Ovary (tissue), 3 donors: Measurements from ENCODE around the gene FAM24B.

ENCODE experiments used
- CTCF ChIP-seq, 3 donors: fragments of 450-650 bp in 2 of 3; fragments of 200-600 bp in 1 of 3; IDR thresholded peaks; one replicate each; pipeline versions ENCODE4 v1.5.1 to v1.8.0; 2016 to 2022; ENCODE audit warnings: antibody characterized with exemption in 3 of 3, mild to moderate bottlenecking in 1 of 3
- POLR2A ChIP-seq: fragments of 450-650 bp; IDR thresholded peaks from one replicate; pipeline ENCODE4 v1.6.1; 2017; ENCODE audit warnings: antibody characterized with exemption, mild to moderate bottlenecking, moderate library complexity
- donor health status: DM: no; HTN: no; CAD: no.

- TF ChIP-seq CTCF (IDR thresholded peaks at IDR 0.05) (no peak), POLR2A (no peak)
Observed at GRCh38 chr10:122877264-122877663, 2.1 kb downstream of the FAM24B start.
